ENCODE measurements around the gene USP6. TPM values are rescaled to one million over a fixed set of nuclear protein-coding genes. Genes with fewer than 3 reads are reported as not detected.
"Not testable (repeated sequence)": the region's sequence is repeated elsewhere in the genome, so short reads cannot be mapped to it uniquely, and the experiment has no call there.

USP6 gene
- total RNA-seq, 1 experiment from 2014 or later: 0.02 TPM

DNA sequence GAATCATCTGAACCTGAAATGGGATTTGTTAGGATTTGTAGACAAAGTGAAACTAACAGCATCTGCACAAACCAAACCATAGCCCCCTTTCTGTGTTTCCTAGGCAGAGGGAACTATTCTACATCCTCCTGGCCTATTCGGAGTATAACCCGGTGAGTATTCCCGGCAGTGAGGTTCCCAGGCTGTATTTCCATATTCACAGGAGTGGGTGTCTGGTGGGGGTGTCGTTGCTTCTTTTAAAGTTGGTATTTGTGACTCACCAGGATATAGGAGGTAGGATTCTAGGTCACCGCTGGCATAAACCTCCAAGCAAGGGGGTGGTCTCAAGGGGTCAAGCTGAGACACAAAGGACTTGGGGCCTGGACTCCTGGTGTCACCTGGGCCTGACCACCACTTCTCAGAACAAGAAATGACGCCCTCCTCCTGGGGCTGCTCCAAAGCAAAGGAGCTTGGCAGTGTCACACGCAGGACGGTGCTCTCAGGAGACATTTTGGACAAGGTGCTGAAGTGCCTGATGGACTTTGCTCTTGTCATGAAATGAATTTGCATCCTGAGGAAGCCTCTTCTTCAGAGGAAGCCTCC lies 19.4 kb downstream of the USP6 start:
- DNase-seq (ENCODE audit: low read depth): not testable (repeated sequence)

DNA sequence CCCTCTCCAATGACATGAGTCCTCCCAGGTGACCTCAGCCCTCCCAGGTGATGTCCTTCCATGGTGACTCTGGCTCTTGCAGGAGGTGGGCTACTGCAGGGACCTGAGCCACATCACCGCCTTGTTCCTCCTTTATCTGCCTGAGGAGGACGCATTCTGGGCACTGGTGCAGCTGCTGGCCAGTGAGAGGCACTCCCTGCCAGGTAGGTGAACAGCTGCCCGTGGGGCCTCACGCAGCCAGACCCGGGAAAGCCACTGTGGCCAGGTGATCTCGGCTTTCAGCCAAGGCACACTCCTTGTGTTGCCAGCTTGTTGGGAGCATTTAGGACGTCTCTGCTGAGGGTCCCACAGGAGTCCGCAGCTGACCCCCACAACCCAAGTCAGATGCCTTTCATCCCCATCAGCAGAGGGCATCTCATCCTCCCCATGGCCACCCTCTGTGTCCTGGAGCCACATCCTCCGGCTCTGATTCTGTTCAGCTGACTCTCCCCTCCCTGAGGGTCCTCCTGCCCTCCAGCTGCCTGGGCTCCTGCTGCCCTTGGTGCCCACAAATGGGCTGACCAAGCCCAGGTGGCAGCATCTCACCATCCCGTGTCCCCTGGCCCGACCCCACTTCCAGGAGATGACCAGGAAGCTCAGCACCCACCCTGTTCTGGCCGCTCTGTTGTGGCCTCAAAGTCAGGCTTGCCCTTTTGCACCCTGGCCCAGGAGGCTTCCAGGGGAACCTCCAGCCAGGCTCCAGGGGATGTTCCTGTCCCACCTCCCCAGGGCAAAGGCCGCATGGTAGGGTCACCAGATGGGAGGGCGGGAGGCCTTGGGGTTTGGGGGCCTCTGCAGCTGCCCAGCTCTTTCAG lies 20.1 kb downstream of the USP6 start:
- no peak for DNase-seq (ENCODE audit: low read depth)

DNA sequence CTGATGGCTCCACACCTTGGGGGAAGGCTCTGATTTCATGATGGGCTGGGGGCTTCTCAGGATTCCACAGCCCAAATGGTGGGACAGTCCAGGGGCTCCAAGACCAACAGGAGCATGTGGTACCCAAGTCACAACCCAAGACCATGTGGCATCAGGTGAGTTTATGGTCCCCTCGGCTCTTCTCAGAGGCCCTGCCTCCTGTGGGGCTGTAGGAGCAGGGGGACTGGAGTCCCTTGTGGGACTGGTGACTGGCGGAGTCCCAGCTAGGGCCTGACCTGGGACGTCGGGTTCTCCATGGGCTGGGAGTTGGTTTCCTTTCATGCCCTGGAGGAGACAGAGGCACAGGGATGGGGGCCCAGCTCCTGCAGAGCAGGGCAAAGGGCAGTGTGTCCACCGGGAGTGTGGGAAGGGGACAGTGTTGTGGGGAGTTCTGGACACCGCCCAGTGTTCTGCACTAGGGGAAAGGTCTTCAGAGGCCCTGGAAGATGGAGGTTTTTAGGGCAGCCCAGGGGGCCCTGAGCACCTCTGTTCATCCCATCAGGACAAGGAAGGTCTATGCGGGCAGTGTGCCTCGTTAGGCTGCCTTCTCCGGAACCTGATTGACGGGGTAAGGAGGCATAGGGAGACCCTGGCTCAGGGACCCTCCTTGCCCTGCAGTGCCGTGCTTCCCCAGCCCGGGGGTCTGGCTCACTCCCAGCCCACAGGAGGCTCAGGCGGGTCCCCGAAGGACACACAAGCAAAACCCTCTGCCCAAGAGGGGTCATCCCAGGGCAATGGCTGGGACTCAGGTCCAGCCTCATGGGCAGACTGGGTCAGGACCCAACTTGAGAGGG lies 21.0 kb downstream of the USP6 start:
- not testable (repeated sequence) for DNase-seq (ENCODE audit: low read depth)

DNA sequence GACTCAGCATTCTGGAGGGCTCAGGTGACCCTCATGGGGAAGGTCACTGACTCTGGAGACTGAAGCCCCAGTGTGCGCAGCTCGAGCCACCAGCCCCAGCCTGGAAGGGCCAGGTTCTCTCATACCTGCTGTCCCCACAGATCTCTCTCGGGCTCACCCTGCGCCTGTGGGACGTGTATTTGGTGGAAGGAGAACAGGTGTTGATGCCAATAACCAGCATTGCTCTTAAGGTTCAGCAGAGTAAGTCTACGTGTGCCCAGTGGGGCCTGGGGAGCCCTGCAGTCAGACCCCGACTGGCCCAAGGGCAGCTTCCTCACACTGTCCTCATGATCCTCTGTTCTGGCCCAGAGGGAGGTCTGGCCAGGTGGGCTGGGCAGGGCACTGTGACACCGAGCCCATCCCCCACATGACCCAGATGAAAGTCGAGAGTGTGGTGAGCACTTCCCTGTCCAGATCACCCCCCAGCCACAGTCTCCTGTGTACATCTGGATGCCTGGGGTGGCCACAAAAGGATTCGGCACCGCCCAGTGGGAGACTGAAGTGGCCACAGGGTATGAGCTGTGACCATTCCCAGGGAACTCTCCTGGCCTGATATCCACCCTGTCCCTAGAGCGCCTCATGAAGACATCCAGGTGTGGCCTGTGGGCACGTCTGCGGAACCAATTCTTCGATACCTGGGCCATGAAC lies 21.8 kb downstream of the USP6 start:
- DNase-seq (ENCODE audit: low read depth): not testable (repeated sequence)

DNA sequence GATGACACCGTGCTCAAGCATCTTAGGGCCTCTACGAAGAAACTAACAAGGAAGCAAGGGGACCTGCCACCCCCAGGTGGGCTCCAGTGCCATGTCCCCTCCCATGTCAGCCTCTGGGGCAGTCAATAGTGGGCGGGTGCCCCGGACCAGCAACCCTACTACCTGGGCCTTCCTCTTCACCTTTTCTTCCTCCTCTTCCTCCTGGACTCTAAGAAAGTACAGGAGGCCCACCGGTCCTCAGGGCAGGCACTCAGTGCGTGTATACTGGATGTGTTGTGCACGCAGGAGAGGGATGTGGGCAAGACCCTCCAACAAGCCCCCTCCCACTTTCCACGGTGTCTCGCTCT lies 22.3 kb downstream of the USP6 start:
- DNase-seq (ENCODE audit: low read depth): not testable (repeated sequence)

DNA sequence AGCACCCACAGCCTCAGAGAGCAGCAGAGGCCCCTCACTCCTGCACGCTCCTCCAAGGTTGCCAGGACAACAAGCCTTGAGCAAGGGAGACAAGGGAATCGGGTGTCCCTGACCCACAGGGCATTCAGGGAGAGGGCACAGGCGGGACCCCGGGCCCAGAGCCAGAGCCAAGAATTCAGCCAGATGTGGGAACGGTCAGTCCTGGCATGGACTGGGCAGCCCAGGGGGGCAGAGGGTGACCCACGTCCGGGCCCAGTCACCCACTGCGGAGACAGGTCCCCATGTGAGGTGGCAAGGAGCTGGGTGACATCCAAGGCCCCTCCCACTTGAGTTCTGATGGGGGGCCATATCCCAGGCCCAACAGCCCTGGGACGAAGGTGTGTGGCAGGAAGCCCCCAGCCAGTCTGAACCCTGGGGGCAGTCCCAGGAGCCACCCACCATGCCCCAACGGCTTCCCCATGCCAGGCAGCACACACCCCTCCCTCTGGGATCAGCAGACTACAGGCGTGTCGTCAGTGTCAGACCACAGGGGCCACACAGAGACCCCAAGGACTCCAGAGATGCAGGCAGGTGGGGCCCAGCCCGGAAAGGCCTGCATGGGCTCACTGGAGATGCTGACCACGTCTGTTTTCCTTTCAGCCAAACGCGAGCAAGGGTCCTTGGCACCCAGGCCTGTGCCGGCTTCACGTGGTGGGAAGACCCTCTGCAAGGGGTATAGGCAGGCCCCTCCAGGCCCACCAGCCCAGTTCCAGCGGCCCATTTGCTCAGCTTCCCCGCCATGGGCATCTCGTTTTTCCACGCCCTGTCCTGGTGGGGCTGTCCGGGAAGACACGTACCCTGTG lies 23.0 kb downstream of the USP6 start:
- no peak for DNase-seq (ENCODE audit: low read depth)

DNA sequence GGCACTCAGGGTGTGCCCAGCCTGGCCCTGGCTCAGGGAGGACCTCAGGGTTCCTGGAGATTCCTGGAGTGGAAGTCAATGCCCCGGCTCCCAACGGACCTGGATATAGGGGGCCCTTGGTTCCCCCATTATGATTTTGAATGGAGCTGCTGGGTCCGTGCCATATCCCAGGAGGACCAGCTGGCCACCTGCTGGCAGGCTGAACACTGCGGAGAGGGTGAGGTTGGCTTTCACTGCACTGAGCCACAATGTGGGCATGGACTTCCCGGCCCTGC lies 23.6 kb downstream of the USP6 start:
- no peak for DNase-seq (ENCODE audit: low read depth)

DNA sequence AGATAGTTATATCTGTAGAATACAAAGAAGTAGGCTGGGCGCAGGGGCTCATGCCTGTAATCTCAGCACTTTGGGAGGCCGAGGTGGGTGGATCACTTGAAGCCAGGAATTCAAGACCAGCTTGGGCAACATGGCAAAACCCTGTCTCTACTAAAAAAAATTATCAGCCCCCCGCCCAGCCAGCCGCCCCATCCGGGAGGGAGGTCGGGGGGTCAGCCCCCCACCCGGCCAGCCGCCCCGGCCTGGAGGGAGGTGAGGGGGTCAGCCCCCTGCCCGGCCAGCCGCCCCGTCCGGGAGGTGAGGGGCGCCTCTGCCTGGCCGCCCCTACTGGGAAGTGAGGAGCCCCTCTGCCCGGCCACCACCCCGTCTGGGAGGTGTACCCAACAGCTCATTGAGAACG lies 27.0 kb downstream of the USP6 start:
- not testable (repeated sequence) for DNase-seq (ENCODE audit: low read depth)

DNA sequence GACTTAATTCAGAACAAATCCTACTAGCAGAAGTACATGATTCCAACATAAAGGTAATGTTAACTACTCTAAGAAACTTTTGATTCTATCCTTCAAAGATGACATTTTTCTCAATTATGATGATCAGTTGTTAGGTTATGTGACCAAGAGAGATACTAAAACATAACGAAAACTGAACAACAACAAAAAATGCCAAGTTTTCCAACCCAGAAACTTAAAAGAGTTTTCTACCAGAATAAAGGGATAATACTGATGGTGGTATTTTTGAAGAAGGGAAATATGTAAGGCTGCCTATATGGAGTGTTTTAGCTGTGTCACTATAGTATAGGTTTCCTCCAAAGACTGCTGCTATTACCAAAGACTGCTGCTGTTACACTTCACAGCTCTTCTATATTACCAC lies 30.3 kb downstream of the USP6 start:
- DNase-seq (ENCODE audit: low read depth): not testable (repeated sequence)

DNA sequence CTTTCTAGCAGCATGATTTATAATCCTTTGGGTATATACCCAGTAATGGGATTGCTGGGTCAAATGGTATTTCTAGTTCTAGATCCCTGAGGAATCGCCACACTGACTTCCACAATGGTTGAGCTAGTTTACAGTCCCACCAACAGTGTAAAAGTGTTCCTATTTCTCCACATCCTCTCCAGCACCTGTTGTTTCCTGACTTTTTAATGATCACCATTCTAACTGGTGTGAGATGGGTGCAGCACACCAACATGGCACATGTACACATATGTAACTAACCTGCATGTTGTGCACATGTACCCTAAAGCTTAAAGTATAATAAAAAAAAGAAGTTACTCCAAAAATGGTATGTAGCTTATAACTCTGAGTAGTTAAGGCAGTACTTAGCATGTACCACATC lies 44.9 kb downstream of the USP6 start:
- not testable (repeated sequence) for DNase-seq (ENCODE audit: low read depth)

DNA sequence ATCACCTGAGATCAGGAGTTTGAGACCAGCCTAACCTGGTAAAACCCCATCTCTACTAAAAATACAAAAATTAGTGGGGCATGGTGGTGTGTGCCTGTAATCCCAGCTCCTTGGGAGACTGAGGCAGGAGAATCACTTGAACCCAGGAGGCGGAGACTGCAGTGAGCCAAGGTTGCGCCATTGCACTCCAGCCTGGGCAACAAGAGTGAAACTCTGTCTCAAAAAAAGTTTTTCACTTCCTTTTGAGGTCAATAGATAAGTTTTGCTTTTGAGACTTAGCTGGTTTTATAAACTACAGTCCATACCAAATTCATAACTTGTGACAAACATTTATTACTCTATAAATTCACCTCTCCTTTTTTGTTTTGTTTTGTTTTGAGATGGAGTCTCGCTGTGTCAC lies 46.0 kb downstream of the USP6 start:
- not testable (repeated sequence) for DNase-seq (ENCODE audit: low read depth)

DNA sequence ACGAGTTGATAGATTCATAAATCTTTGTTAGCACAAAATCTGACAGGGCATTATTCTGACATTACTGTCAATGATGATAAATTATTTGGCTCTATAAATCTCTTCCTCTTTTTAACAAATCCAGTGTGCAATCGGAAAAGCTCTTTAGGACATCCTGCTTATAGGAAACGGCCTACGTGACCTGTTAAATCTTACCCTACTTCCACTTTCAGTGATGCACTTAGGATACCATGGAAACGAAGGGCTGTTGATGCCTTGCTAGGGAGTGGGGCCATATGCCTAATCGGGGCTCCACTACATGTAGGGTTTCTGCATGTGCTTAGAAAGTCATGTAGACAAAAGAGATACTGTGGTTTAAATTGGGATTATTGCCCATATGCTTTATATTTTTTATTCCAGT lies 48.6 kb downstream of the USP6 start:
- no peak for DNase-seq (ENCODE audit: low read depth)

DNA sequence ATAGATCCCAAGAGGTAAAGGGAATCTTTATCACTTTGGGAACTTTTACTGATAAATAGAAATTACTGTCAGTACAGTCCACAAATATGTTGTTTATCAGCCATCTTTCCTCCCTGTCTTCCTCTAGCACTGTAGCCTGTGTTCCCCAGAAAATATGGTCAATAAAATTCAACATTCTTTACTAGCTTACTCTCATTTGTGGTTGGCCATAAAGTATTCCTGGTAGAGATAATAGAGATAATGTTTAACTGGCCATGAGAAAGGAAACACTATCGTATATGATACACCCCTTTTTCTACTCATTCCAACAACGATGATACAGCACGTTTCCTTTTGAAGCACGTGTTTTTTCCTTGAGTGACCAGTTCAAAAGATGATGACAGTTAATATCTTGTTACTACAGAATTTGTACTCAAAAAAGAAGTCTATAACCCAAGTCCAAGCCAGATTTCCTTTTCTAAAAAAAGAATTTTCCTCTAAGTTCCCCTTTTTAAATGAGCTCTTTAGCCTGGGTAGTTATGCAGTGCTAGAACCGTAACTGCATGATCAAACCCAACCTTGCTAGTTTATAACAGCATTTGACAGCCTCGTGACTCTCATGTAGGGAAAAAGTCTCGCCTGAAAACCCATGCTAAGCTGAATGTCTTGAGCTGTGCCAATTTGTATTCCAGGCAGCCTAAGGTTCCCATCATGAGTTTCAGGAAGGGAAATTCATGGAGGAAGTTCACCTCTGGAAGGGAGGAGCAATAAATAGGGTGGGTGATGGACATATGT lies 50.1 kb downstream of the USP6 start:
- peak; percentile 79 for DNase-seq (ENCODE audit: low read depth)

DNA sequence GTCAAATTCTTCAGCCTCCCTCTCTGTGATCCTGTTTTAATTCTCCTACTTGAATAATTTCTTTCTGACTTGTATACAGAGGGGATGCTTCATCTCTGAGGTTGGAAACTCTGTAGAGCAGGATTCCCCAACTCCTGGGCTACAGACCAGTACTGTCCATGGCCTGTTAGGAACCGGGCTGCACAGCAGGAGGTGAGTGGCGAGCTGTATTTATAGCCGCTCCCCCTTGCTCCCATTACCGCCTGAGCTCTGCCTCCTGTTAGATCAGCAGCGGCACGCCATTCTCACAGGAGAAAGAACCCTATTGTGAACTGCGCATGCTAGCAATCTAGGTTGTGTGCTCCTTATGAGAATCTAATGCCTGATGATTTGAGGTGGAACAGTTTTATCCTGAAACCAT lies 59.2 kb downstream of the USP6 start:
- not testable (repeated sequence) for DNase-seq (ENCODE audit: low read depth)

DNA sequence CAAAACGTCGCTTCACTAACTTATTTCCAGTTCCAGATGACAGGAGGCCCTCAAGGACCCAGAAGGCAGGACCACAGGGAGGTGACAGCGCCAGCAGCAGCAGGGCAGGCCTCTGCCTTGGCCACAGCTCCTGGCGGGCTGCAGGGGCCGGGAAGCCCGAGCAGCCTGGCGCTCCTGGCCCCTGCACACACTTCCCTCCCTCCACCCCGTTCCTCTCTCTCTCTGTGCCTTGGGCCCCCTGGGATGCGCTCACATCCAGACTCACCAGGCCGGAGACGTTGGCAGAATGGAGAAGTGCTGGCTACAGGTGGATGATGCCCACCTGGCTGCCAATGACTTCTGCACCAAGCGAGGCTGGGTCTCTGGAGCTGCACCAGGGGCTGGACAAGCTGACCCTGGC lies 63.2 kb downstream of the USP6 start:
- DNase-seq (ENCODE audit: low read depth): no peak

DNA sequence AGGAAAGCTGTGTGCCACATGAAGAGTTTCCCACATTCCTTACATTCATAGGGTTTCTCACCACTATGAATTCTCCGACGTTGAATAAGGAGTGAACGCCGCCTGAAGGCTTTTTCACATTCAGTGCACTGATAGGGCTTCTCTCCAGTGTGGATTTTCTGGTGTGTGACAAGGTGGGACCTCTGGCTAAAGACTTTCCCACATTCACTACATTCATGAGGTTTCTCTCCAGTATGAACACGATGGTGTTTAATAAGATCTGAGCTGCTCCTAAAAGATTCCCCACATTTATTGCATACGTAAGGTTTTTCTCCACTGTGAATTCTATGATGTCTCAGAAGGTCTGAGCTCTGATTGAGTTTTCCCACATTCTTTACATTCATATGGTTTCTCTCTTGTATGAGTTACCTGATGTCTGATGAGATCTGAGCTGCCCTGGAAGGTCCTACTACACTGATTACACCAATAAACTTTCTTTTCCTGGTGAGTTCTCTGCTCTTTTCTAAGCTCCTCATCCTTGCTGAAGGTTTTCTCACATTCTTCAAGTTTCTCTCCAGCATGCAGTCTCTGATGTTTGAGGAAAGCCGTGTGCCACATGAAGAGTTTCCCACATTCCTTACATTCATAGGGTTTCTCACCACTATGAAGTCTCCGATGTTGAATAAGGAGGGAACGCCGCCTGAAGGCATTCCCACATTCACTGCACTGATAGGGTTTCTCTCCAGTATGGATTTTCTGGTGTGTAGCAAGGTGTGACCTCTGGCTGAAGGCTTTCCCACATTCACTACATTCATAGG lies 65.9 kb downstream of the USP6 start:
- DNase-seq (ENCODE audit: low read depth): no peak

DNA sequence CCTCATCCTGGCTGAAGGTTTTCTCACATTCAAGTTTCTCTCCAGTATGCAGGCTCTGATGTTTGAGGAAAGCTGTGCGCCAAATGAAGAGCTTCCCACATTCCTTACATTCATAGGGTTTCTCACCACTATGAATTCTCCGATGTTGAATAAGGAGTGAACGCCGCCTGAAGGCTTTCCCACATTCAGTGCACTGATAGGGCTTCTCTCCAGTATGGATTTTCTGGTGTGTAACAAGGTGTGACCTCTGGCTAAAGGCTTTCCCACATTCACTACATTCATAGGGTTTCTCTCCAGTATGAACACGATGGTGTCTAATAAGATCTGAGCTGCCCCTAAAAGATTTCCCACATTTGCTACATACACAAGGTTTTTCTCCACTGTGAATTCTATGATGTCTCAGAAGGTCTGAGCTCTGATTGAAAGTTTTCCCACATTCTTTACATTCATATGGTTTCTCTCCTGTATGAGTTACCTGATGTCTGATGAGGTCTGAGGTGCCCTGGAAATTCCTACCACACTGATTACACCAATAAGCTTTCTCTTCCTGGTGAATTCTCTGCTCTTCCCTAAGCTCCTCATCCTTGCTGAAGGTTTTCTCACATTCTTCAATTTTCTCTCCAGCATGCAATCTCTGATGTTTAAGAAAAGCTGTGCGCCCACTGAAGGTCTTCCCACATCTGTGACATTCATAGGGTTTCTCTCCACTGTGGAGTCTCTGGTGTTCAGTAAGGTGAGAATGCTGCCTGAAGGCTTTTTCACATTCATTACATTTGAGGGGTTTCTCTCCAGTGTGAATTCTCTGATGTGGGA lies 67.0 kb downstream of the USP6 start:
- DNase-seq (ENCODE audit: low read depth): no peak

DNA sequence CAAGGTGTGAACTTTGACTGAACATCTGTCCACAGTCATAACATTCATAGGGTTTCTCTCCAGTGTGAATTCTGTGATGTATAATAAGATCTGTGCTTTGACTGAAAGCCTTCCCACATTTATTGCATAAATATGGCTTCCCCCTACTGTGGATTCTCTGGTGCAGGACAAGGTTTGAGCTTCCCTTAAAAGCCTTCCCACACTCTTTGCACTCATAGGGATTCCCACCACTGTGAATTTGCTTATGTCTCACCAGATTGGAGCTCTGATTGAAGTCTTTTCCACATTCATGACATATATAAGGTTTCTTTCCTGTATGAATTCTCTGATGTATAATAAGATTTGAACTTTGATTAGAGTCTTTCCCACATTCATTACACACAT lies 67.6 kb downstream of the USP6 start:
- no peak for DNase-seq (ENCODE audit: low read depth)

DNA sequence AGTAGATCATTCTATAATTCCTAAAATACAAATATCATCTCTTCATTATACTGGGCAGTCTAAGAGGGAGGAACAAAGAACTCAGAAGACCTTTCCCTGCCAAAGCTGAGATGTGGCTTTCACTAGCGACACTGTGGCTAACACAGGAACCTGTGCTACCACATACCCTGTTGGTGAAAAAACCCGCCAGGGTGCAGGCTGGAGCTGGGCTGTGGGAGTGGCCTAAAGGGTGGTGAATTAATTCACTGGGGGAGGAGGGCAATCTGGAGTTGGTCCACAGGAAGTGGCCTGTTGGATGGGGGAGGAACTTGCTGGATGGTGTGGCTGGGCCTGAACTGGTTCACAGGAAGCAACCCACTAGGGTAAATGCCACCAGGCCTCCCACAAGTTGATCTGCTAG lies 68.5 kb downstream of the USP6 start:
- DNase-seq (ENCODE audit: low read depth): no peak

All from M059J (cell line).